Left lobe of liver (tissue), 2 donors: ENCODE results near the gene DNAJA1. TPM values are rescaled to one million over a fixed set of nuclear protein-coding genes. Genes with fewer than 3 reads are reported as not detected.
"Not testable (repeated sequence)": the region's sequence is repeated elsewhere in the genome, so short reads cannot be mapped to it uniquely, and the experiment has no call there.

Source experiments
- ATAC-seq: fragments of 200-7000 bp; cut with Tn5 transposase; one replicate; pipeline ENCODE4 v1.9.1; 2020; ENCODE audit warnings: mild to moderate bottlenecking, moderate library complexity
- DNase-seq: peaks from one replicate; pipeline ENCODE4 v3.0.0-alpha.2; 2020; ENCODE audit warnings: low spot score
- total RNA-seq: library from RNA; stranded (reverse); gene quantifications from one replicate; pipeline ENCODE4 v1.2.1, GENCODE V29; 2021
- donor health status: DM: no; HTN: no; CAD: no; lungs with moderate emphysema.
- donor health status: DM: no; HTN: yes; CAD: no.

The DNAJA1 gene
- total RNA-seq = 56.8 TPM

DNA sequence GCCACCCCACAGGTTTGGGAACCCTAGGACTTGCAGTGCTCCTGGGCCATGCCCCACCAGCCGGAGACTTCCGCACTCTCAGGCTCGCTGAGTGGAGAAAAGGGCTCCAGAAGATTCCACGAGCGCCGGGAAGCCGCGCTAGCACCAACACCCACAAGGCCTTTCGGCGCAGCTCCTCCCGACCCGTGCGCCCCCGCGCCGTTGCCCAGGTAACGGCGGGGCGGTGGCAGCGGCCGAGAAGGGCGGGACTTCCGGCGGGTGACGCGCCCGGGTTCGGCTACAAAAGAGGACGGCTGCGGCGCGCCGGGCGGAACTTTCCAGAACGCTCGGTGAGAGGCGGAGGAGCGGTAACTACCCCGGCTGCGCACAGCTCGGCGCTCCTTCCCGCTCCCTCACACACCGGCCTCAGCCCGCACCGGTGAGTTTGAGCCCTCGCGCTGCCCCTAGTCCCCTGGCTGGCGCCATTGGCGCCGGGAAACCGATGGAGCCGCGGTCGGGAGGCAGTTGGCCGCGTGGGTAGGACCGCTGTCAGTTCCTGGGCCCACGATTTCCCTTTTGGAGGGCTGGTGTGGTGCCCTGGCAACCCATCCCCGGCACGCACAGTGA lies at the start of gene DNAJA1:
DNAJA1 (plus strand) TSS at position 308 of the 606 bp plus-strand sequence. CDS start 1,212 bp downstream, outside the sequence.
- DNase-seq (peak; percentile 96), ATAC-seq (peak; percentile 88)

DNA sequence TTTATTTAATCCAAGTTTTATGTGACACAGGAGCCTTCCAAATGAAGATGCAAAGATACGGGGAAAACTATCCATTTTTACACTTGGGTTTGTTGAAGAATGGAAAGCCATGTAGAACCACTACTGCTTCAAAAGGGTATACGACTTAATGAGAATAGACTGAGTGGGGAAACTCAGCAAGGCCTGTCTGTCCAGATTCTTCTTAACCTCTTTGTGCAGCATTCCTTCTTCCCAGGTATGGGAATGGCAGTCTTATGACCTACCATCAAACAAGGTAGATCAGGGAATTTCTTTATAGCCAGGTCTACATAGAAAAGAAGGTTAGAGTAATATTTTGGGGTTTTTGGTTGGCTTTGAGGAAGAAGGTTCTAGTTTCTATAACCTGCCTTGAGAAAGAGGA lies 47.0 kb upstream of the DNAJA1 start:
- DNase-seq (no peak), ATAC-seq (no peak)

DNA sequence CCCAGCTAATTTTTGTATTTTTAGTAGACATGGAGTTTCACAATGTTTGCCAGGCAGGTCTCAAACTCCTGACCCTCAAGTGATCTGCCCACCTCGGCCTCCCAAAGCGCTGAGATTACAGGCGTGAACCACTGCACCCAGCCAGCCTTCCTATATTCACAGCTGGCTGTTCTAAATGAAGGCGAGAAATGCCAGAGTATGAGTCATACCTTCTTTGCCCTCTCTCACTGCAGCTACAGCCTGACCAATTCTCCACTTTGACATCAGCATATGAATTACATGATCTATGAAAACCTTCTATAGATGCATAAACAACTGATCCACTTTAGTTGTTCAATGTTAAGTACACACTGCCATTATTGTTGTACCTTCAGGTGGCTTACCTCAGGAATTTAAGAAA lies 38.1 kb upstream of the DNAJA1 start:
- ATAC-seq (no peak), DNase-seq (no peak)

DNA sequence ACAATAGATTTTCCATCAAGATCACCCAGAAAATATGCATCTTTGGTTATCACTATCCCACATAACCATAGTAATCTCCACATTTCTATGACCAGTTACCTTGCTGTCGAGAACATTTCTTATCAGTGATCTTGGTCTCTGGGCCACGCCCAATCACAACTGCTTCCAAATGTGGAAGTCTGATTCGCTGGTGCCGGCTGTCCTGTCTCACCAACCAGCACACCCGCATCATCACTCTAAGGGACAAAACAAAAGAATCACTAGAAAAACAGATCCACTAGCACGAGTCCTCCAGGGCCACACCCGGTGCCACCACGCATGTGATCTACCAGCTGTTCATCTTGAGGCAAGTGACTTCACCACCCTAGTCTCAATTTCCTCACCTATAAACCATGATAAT lies 35.4 kb upstream of the DNAJA1 start:
- no peak for DNase-seq
- ATAC-seq = no peak

DNA sequence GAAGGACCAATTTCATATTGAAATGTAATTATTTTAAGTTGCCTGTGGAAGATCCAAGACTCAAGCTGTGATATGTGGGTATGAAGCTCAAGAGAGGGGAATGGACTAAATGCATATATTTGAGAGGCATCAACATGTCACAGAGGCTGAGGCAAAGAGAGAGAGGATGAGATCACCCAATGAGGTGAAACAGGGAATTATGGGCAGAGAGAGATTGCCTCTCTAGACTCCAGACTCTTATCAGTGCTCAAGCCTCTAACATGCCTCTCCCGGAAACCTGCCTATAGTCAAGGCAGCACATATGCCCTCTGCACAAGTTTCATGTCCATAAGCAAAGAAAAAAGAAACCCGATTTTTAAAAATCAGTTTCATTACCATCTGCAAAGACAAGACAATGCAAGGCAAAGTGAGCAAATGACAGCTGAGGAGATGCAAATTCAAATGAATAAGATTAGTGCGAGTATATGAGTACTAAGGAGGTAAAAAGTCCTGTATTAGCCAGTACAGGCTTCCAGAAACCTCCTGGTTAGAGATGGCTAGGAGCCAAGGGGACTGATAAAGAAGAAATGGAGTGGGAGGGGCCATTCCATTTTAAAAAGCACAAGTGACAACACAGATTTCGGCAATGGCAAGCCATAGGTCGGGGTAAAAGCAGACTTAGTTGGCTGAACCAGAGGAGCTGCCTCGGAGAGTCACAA lies 33.0 kb upstream of the DNAJA1 start:
- no peak for DNase-seq
- peak; percentile 22 for ATAC-seq

DNA sequence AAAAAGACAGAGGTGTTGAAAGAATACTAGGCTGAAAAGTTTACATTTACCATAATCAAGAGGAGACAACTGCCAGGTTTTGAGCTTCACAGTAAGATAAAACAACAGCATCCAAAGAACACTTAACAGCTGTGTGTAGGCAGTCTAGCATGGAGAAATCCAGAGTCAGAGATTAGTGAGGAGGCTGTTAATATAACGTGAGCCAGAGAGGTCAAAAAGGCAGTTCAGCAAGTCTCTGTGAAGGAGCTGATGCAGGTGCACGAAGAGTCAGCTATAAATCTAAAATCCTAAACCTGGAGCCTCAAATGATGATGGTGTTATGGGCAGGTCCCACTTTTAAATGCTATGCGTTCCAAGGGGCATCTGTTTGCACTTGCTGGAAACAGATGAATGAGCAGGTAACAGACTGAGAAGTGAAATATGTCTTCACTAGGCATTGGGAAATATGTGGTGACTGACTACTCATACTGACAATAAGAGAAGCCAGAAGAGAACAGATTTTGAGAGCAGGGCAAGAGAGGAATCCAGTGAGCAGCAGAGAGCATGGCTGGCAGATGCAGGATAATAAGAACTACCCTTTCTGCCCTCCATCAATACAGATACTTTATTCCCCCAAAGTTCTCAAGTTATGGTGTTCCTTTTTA lies 32.4 kb upstream of the DNAJA1 start:
- DNase-seq (no peak), ATAC-seq (no peak)

DNA sequence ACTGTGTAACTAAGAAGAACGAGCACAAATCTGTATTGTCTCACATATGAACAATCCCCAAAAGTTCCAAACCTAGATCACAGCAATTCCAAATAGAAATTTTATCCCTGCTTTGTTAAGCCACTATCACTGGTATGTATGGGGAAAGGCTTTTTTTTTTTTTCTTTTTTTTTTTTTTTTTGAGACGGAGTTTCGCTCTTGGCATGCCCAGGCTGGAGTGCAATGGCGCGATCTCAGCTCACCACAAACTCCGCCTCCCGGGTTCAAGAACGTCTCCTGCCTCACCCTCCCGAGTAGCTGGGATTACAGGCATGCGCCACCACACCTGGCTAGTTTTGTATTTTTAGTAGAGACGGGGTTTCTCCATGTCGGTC lies 24.4 kb upstream of the DNAJA1 start:
- ATAC-seq = peak; percentile 10
- DNase-seq = not testable (repeated sequence)

DNA sequence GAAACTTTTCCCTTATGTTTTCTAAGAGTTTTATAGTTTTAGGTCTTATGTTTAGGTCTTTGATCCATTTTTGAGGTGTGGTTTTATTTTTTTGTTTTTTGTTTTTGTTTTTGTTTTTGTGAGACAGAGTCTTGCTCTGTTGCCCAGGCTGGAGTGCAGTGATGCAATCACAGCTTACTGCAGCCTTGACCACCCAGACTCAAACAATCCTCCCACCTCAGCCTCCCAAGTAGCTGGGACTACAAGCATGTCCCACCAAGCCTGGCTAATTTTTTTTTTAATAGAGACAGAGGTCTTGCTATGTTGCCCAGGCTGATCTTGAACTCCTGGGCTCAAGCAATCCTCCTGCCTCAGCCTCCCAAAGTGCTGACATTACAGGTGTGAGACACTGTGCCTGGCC lies 19.7 kb upstream of the DNAJA1 start:
- ATAC-seq = not testable (repeated sequence)

DNA sequence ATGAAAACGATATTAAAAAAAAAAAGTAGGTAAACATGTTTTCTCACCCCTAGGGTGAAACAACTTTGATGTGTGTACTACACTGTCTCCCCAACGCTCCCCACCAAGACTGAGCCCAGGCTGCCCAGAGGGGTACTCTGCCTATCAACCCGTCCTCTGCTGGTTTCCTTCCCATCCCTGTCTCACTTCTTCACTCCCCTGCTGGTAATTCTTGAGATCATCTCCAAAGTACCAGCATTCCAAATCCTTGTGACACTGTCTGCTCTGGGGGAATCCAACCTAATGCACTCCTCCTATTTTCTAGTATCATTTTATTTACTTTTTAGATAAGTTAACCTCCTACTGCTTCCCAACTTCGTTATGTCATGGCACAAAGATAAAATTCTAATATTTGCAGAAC lies 17.3 kb upstream of the DNAJA1 start:
- DNase-seq (no peak), ATAC-seq (no peak)

More for the DNA sequence above, 19.7 kb upstream of the DNAJA1 start:
- DNase-seq = not testable (repeated sequence)

DNA sequence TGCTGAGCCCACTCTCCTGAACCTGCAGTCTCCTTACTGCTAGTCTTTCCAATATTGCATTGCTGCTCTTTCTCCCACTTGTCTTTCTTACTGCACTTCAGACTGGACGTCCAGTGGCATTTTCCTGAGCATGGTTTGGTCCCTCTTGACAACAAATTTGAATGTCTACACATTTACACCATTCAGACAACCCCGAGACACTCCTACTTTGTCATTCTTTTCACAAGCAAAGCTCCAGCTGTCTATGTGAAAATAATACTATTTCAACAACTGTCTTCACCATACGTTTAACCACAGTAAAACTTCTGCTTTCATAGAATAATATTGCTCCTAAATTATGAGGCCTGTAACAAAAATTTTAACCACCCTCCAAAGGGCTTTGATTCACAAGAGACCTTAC lies 13.2 kb upstream of the DNAJA1 start:
- no peak for ATAC-seq
- no peak for DNase-seq

DNA sequence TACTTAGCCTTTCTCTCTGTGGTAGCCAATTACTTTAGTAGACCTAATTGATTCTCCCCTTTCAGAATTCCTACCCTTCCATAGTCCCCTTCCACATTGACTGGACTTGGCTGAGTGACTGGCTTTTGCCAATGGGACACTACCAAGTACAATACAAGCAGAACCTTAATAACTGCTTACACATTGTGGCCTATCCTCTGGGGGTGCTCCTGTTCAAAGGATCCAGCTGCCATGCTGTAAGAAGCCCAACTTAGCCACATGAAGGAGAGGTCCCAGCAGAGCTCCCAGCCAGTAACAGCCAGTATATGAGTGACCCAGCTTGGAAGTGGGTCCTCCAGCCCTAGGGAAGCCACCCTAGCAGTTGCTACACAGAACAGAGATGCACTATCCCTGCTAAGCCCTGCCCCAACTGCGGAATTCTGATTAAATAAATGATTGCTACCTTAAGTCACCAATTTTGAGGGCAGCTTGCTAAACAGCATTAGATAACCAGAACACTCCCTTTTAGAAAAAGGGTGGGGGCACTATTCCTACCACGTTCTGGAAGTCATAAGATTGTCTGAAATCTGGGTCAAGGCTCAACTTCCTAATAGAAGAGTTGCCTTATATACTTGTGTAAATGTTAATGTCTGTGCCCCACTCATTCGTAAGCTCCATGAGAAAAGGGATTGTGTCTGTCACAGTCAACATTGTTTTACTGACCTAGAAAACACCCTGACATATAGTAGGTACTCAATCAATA lies 12.6 kb upstream of the DNAJA1 start:
- ATAC-seq (no peak), DNase-seq (no peak)

DNA sequence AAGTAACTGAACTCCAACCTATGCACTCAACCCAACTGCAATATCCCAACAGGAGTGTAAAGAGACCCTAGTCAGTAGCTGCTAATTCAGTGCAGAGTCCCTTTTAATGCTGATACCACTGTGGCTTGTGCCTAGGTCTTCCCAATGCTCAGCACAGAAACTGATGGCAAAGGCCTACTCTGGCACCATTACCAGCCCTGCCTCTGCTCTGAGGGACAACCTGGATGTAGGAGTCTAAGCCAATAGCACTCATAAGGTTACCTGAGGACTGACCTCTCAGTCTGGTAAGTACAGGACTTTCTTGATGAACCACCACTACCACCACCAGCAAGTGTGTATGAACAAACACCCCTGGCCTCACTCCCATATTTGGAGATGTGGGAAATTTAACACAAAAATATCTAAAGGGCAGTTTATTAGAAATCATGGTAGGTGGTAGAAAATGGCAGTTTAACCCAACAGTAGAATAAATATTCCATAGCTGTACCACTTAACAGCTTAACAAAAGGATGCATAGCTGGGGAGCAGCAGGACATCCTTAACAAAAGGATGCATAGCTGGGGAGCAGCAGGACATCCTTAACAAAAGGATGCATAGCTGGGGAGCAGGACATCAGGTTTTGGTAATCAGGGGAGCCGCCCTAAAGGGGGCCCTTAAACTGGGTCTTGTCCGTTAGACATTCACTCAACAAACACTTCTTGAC lies 11.0 kb upstream of the DNAJA1 start:
- ATAC-seq = no peak

DNA sequence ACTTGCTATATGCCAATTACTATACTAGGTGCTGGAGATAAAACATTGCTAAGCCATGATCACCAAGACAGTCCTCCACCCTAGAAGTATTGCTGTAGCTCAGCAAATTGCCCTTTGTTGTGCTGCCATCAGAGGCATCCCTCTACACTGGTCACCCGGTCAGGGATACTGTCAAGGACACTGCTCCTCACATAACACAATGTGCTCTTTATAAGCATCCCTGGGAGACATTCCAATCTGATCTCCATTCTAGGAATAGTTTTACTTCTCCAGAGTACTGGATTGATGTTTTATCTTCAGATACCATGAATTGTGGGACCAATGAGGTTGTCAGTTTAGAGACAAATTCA lies 10.4 kb upstream of the DNAJA1 start:
- DNase-seq (no peak), ATAC-seq (no peak)

More for the DNA sequence above, 11.0 kb upstream of the DNAJA1 start:
- no peak for DNase-seq

DNA sequence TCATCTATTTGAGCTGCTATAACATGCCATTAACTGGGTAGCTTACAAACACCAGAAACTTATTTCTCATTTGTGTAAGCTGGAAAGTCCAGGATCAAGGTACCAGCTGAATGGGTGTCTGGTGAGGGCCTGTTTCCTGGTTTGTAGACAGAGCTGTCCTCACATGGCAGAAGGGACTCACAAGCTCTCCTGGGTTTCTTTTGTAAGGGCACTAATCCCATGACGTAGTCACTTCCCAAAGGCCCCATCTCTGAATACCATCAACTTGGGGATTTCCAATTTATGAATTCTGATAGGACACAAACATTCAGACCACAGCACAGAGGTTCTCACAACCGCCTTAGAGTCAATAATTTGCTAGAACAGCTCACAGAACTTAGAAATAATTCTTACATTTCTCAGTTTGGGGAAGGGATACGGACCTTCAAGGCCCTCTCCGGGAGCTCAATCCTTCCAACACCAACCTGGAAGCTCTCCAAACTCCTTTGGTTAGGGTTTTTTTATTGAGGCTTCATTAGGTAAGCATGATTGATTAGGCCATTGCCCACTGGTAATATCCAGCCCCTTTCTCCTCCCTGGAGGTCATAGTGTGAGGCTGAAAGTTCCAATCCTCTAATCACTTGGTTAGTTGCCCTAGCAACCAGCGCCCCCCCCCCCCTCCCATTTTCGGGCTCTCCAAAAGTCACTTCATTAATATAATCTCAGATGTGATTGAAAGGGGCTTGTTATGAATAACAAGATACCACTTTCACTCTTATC lies 7.6 kb upstream of the DNAJA1 start:
- DNase-seq = no peak
- ATAC-seq = no peak

DNA sequence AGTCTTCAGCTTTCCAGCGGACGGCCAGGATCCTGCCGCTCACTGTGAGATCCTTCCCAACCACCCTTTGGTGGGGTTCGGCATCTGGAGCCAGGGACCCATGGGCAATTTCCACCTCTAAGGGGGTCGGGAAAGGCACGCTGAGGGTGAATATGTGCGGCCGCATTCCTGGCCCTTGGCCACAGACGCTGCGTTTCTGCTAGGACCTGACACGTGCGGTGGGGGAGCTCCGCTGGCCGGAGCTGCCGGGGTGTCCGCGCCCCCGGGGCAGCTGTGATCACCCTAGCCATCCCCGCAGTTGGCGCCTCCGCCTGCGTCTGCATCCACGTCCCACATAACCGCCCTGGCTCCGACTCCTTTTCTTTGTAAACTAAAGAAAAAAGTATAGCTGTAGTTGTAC lies 5.3 kb upstream of the DNAJA1 start:
- no peak for DNase-seq
- no peak for ATAC-seq

DNA sequence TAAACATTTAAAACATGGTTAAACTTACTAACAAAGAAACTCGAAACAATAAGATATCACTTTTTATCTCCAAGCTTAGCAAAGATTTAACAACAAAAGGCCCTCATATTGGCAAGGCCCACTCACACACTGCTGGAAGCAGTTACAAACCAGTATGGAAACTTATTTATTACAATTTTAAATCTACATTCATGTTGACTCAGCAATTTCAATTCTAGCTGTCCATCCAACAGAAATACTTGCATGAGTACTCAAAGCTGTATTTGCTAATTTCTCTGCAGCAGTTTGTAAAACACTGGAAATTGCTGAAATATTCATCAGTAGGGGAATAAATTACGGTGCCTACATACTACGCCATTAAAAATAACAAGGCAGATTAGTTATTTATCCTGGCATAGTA lies 2.8 kb upstream of the DNAJA1 start:
- DNase-seq (no peak), ATAC-seq (no peak)

DNA sequence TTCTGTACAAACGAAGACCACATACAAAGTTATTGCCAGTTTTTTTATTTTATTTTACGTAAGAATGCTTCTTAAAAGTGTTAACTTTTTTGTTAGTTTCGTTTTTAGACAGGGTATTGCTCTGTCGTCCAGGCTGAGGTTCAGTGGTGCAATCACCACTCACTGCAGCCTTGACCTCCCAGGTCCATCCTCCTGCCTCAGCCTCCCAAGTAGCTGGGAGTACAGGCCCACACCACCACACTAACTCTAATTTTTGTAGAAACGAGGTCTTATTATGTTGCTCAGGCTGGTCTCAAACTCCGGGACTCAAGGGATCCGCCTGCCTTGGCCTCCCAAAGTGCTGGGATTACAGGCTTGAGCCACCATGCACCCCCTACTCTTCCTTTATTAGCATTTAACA lies 2.3 kb upstream of the DNAJA1 start:
- ATAC-seq = no peak

DNA sequence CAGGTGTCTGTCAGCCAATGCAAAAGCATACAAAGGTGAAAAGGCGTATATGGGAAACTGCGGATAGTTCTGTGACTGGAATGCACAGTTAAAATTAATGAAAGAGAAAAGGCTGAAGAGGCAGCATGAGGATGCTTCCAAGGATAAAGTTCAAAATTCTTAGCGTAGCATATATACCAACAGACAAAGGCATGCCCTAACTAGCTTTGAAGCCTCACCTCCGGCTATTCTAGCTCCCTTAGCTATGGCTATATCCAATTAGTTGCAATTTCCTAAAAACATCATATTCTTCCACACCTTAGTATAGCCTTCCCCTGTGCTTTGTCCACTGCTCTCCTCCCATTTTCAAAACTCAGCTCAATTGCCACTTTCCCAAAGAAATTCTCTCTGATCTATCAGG lies 1.4 kb upstream of the DNAJA1 start:
- DNase-seq (no peak), ATAC-seq (no peak)

More for the DNA sequence above, 2.3 kb upstream of the DNAJA1 start:
- no peak for DNase-seq

DNA sequence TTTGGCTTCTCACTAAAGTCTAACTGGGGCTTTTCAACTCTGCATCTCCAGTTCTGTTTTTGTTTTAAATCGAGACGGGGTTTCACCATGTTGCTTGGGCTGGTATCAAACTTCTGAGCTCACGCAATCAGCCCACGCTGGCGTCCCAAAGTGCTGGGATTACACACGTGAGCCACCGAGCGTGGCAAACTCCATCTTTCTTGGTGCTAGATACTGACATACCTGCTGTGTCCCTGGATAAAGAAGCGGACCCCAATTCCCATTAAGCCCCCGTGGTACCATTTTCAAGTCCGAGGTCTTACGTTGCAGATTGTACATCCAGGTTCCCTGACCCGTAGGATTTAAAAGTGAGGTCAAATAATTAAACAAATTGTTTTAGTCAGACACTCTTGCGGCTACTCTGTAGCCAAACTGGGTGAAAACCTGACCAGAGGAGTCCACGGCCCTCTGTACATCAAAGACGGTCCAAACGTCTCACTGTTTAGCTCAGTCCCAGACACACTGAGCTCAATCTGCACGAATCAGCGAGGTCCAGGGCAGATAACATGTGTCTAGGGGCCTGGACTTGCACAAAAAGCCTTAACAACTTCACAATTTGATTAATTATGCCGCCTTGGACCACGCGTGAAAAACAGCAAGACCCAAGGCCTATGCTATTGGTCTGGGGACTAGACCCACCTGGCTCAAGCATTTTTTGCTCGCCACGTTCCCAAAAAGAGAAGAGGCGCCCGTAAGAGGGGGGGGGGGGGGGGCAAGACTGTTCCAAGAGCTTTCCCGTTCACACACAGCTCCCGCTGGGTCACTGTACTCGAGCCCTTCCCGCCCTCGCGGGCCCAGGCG lies 727 bp upstream of the DNAJA1 start:
- ATAC-seq = peak; percentile 26
- no peak for DNase-seq
